Epidermal melanocyte (primary cell): ENCODE data around the gene PTPRCAP.

ENCODE experiments used
- DNase-seq: peaks from one replicate; pipeline ENCODE4 v3.0.0; 2011; ENCODE audit warnings: low spot score; ENCODE audit not compliant: insufficient read length

Gene PTPRCAP

GRCh38 chr11:67441731-67442351 is 4.4 kb upstream of the PTPRCAP start:
- no peak for DNase-seq

DNA sequence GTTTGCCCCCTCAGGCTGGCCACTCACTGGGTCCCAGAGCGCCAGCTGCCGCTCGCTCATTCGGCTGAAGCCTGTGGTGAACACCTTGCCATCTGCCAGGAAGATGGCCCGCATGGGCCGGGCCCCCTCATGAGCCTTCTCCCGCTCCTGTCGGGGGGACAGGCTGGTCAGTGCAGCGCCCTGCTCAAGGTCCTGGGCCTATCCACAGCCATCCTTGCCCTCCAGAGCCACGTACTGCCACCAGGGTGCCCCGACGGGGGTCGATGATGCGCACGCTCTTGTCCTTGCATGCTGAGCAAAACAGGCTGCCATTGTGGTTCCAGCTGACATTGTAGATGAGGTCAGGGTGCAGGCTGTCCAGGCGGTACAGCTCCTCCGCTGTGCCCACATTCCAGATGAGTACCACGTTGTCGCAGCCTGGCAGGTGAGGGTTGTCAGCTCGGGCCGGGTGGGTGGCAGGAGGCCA is 3.6 kb upstream of the PTPRCAP start:
- DNase-seq, result no peak

GRCh38 chr11:67440229-67441097 is 3.0 kb upstream of the PTPRCAP start:
- DNase-seq, result no peak

DNA sequence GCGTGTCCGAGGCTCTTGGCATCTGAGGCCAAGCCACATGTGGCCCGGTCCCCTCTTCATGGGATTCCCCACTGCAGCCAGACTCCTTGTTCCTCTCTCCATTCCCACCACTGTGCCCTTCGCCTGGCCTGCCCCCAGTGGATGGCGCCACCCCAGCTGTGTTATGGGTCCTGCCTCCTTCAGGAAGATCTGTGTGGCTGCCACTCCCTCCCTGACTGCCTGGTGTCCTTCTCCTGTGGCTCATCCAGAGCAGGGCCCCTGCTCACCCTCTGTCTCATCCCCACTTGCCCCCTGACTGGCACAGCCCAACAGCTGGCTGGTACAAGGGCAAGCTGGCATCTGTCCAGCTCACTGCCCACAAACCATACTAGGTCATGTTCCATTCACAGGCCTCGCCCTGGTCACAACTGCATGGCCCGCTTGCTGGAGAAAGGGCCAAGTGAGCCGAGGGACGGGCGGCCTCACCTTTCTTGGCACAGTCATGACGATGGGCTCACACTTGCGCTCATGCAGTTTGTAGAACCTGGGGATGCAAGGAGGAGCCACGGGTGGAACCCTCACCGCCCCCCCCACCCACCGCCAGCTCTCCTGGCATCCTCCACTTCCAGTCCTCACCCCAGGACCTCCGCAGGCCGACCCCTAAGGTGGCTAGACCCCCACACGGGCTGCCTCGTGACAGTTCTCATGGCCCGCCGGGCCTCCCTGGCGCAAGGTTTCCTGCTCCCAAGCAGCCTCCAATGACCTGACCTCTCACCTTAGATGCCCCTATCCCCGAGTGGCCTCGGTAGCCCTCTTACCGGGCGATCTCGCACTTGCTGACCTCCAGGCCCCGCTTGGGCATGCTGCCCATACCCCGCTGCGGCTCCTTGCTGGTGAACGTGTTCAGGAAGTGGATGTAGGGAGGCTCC is 2.1 kb upstream of the PTPRCAP start:
- peak; percentile 49 for DNase-seq

DNA sequence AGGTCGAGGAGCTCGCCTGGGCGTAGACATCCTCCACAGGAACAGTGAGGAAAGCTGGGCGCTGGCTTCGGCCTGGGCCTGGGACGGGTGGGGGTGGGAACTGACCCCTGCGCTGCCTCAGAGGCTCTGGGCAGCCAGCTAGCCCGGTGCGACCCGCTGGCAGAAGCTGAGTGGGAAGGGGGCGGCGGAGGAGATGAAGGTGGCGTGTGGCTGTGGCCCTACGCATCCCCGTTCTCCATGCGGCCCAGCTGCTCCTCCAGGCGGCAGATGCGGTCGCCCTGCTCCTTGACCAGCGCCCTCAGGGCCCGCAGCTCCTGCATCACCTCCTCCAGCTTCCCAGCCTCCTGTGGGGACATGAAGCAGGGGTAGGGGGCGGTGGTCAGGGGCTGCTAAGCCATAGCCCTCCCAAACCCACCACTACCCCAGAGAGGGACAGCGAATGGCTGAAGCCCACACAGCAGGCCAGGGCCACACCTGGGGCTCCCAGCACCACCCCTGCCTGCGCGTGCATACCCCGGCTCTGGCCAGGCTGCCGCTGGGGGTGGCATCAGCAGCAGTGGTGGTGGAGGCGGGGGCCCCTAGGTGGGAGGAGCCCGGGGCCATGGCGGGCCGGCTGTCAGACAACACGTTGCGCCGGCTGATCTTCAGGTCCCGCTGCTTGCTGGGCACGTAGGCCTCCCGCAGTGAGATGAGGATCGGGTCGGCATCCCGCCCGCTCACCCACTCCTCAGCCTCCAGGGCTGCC is 848 bp upstream of the PTPRCAP start:
- no peak for DNase-seq

- DNase-seq, result no peak
These were observed 301 bp upstream of the PTPRCAP start for GRCh38 chr11:67437809-67438157.

DNA sequence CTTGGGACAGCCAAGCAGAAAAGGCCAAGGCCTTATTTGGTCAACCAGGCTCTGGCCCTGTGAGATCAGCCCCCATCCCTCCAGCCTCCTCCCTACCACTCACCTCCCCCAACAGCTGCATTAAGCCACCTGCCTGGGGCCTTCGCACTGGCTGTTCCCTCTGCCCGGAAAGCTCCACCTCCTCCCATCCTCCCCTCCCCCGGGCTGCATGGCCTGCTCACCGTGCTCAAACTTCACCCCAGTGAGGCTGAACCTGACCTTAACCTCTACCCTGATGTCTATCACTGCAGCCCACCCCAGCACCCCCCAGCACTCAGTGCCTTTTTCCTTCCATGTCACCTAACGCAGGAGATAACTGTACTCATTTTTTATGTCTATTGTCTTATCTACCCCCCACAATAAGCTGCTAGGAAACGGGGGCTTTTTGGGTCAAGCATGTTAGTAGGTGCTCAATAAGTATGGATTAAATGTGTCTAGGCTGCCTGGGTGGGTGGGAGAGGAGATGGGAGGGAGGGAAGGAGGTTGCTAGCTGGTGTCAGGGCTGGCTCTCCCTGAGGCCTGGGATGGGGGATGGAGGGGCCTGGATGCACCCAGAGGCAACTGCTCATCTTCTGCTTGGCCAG is 912 bp downstream of the PTPRCAP start:
- no peak for DNase-seq

DNA sequence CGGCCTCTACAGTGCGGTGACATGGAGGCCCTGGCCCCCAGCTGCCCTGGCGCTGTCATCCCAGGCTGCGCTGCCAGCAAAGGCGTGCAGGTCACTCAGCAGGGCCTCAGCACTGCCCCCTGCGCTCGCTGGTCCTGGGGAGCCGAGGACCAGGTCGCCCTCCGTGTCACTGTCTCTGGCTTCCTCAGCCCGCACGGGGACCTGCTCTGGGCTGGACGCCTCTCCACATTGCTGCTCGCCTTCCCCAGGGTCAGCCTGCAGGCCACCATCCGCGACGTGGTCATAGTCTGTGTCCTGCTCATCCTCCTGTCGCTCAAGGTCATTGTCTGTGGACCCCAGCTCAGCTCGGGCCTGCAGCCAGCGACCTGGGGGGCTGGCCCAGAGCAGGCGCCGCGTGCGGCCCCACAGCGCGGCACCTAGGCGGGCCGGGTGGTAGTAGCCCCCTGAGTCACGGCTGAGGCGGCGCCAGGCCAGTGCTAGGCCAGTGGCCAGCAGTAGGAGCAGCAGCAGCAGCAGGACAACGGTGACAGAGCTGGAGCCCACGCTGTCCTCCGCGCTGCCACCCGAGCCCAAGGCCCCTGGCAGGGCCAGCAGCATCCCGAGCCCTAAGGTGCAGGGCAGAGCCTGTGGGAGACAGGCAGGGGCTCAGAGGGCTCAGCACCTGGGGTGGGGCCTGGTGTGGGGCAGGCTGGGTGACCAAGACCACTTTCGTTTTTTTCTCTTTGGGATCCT is 1.6 kb downstream of the PTPRCAP start:
- no peak for DNase-seq

DNA sequence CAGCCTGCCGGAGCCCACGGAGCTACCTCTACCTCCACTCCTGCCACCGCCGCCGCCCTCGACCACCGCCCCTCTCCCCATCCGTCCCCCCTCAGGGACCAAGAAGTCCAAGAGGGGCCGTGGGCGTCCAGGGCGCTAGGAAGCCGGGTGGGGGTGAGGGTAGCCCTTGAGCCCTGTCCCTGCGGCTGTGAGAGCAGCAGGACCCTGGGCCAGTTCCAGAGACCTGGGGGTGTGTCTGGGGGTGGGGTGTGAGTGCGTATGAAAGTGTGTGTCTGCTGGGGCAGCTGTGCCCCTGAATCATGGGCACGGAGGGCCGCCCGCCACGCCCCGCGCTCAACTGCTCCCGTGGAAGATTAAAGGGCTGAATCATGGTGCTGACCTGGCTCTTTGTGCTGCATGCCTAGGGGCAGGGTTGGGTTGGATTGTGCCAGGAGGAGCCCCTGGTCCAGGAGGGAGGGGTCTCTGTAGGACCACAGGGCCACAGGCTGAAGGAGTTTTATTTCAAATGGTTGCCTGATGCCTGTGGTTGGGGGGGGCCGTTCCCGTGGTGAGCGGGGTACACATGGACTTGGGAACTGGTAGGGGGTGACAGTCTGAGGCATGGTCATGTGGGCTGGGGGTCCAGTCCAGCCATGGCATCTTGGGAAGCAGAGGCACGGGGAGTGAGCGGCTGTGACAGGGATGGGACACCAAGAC is 2.3 kb downstream of the PTPRCAP start:
- DNase-seq, result no peak

GRCh38 chr11:67434395-67434881 is 3.0 kb downstream of the PTPRCAP start:
- DNase-seq, result no peak

- no peak for DNase-seq
These were observed 3.7 kb downstream of the PTPRCAP start for GRCh38 chr11:67433536-67434394.

GRCh38 chr11:67432655-67433349 is 4.7 kb downstream of the PTPRCAP start:
- DNase-seq, result no peak

DNA sequence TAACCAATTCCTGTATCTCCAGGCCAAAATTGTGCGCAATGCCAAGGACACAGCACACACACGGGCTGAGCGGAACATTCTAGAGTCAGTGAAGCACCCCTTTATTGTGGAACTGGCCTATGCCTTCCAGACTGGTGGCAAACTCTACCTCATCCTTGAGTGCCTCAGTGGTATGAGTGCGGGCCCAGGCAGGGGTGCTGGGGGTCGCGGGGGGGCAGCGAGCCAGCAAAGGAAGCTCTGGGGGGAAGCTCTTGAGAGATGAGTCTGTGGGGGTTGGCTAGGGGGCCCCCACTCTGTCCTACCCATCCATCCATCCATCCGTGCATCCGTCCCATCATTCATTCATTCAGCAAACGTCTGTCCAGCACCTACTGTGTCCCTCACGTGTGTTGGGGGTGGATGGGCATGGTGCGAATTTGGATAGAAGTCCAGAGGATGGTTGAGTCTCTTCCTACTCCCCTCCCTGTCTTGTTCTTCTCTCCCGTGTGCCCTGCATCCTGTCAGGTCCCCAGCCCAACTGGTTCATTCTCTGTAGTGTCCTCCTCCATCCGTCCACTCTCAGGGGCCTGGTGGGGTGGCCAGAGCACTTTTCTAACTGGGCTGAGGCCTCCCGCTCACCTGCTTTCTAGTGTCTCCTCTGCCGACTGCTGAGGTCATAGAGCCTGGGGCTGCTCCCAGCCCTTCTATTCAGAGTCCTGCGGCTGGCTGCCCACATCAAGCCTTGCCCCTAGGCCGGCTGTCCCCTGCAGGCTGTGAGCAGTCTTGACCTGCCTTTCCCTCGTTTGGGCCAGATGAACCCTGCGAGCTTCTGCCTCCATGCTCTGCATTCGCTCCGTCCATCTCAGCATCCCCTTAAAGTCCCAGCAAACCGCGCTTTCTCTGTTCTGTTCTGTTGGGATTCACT is 5.9 kb downstream of the PTPRCAP start:
- no peak for DNase-seq

DNA sequence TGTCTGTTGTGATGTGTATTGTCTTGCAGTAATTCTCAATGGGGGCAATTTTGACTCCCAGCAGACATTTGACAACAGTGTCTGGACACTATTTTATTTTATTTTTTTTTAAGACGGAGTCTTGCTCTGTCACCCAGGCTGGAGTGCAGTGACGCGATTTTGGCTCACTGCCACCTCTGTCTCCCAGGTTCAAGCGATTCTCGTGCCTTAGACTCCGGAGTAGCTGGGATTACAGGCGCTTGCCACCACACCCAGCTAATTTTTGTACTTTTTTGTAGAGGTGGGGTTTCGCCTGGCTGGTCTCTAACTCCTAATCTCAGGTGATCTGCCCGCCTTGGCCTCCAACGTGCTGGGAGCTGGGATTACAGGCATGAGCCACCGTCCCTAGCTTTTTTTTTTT is 7.8 kb downstream of the PTPRCAP start:
- DNase-seq, result no peak

- DNase-seq, result no peak
These were observed 8.3 kb downstream of the PTPRCAP start for GRCh38 chr11:67429038-67429668.
